DOHH2 (cell line): ENCODE measurements around the gene PLBD2.

Experiments used
- H3F3A ChIP-seq: fragments of 200-600 bp; sonication (generic), shearing (Covaris generic); 2 replicates; pipeline ENCODE4 v1.6.0; 2016; ENCODE audit warnings: antibody characterized with exemption, mild to moderate bottlenecking; ENCODE audit not compliant: control insufficient read depth, insufficient read depth
- H3K27ac ChIP-seq: fragments of 200-600 bp; sonication (generic); 2 replicates; pipeline ENCODE4 v1.5.1; 2014; ENCODE audit warnings: low read depth, mild to moderate bottlenecking, low read length, moderate library complexity
- H3K27me3 ChIP-seq: fragments of 200-600 bp; sonication (generic); 2 replicates; pipeline ENCODE4 v1.6.1; 2014; ENCODE audit warnings: mild to moderate bottlenecking, low read length, mixed read lengths; ENCODE audit not compliant: control insufficient read depth
- H3K36me3 ChIP-seq: fragments of 200-600 bp; sonication (generic); 2 replicates; pipeline ENCODE4 v1.6.1; 2014; ENCODE audit warnings: mild to moderate bottlenecking, low read length, moderate library complexity, mixed read lengths; ENCODE audit not compliant: control insufficient read depth
- H3K4me1 ChIP-seq: fragments of 200-600 bp; sonication (generic); 2 replicates; pipeline ENCODE4 v1.6.1; 2014; ENCODE audit warnings: mild to moderate bottlenecking, low read length, mixed read lengths; ENCODE audit not compliant: control insufficient read depth
- H3K4me2 ChIP-seq: fragments of 200-600 bp; sonication (generic); 2 replicates; pipeline ENCODE4 v1.6.0; 2014; ENCODE audit warnings: mild to moderate bottlenecking, low read length, moderate library complexity
- H3K4me3 ChIP-seq: fragments of 200-600 bp; sonication (generic); 2 replicates; pipeline ENCODE4 v1.5.1; 2014; ENCODE audit warnings: mild to moderate bottlenecking, low read length, mixed read lengths
- H3K79me2 ChIP-seq: fragments of 200-600 bp; sonication (generic); 2 replicates; pipeline ENCODE4 v1.6.1; 2014; ENCODE audit warnings: mild to moderate bottlenecking, low read length, mixed read lengths; ENCODE audit not compliant: control insufficient read depth
- H3K9me2 ChIP-seq: fragments of 200-600 bp; sonication (generic); replicated peaks from 2 replicates; pipeline ENCODE4 v1.6.1; 2014; ENCODE audit warnings: mild to moderate bottlenecking, low read length, mixed read lengths; ENCODE audit not compliant: control insufficient read depth
- H3K9me3 ChIP-seq: fragments of 200-600 bp; sonication (generic); 2 replicates; pipeline ENCODE4 v1.6.1; 2014; ENCODE audit warnings: antibody characterized with exemption, low read length, mixed read lengths; ENCODE audit not compliant: control insufficient read depth, insufficient read depth
- H4K20me1 ChIP-seq: fragments of 200-600 bp; sonication (generic); 2 replicates; pipeline ENCODE4 v1.6.0; 2014; ENCODE audit warnings: low read depth, mild to moderate bottlenecking, antibody characterized with exemption, low read length, moderate library complexity; ENCODE audit not compliant: control insufficient read depth, insufficient read depth
- CTCF ChIP-seq: fragments of 200-600 bp; sonication (generic); IDR thresholded peaks from one replicate; pipeline ENCODE4 v1.5.1; 2014; ENCODE audit warnings: antibody characterized with exemption, mild to moderate bottlenecking, low read depth, low read length; ENCODE audit not compliant: poor library complexity, severe bottlenecking
- EZH2phosphoT487 ChIP-seq: fragments of 200-600 bp; sonication (generic); IDR thresholded peaks from 2 replicates; pipeline ENCODE4 v1.6.1; 2017; ENCODE audit warnings: borderline replicate concordance, mild to moderate bottlenecking, antibody characterized with exemption, low read length, moderate library complexity, mixed read lengths

Gene PLBD2

GRCh38 chr12:113393749-113394148, 35.4 kb downstream of the PLBD2 start:
- H3K36me3 ChIP-seq: no peaks in the 10 kb centered on the region
- H3K4me1 ChIP-seq: peaks cover 6% of the 10 kb centered on the region; the same call in 1 of the 2 replicates
- H3K9me3 ChIP-seq: no peaks in the 10 kb centered on the region
- TF ChIP-seq CTCF: no peak
- no peak for TF ChIP-seq EZH2phosphoT487
- H3F3A ChIP-seq: no peaks in the 10 kb centered on the region
- no peaks in the 10 kb centered on the region for H3K79me2 ChIP-seq
- H3K27me3 ChIP-seq: no peaks in the 10 kb centered on the region
- no peak overlapping the region for H3K27ac ChIP-seq
- no peaks in the 10 kb centered on the region for H3K9me2 ChIP-seq
- H3K4me3 ChIP-seq: no peak overlapping the region
- H3K4me2 ChIP-seq: no peak overlapping the region
- H4K20me1 ChIP-seq: no peaks in the 10 kb centered on the region

- H3F3A ChIP-seq: no peaks in the 10 kb centered on the region
- H3K4me1 ChIP-seq: peaks cover 6% of the 10 kb centered on the region; the same call in 1 of the 2 replicates
- H3K9me3 ChIP-seq: no peaks in the 10 kb centered on the region
- H4K20me1 ChIP-seq: no peaks in the 10 kb centered on the region
- H3K4me3 ChIP-seq: no peak overlapping the region
- no peaks in the 10 kb centered on the region for H3K27me3 ChIP-seq
- no peak overlapping the region for H3K4me2 ChIP-seq
- H3K9me2 ChIP-seq: no peaks in the 10 kb centered on the region
- H3K79me2 ChIP-seq: no peaks in the 10 kb centered on the region
- no peak for TF ChIP-seq CTCF
- no peak for TF ChIP-seq EZH2phosphoT487
- no peak overlapping the region for H3K27ac ChIP-seq
- no peaks in the 10 kb centered on the region for H3K36me3 ChIP-seq
Observed at GRCh38 chr12:113395119-113395518, 36.7 kb downstream of the PLBD2 start.

- no peak overlapping the region for H3K4me2 ChIP-seq
- H3K9me3 ChIP-seq: no peaks in the 10 kb centered on the region
- H3K27ac ChIP-seq: no peak overlapping the region
- no peaks in the 10 kb centered on the region for H4K20me1 ChIP-seq
- no peaks in the 10 kb centered on the region for H3K79me2 ChIP-seq
- H3K4me3 ChIP-seq: no peak overlapping the region
- H3K36me3 ChIP-seq: no peaks in the 10 kb centered on the region
- no peaks in the 10 kb centered on the region for H3F3A ChIP-seq
- no peaks in the 10 kb centered on the region for H3K27me3 ChIP-seq
- no peak for TF ChIP-seq EZH2phosphoT487
- no peak for TF ChIP-seq CTCF
- no peaks in the 10 kb centered on the region for H3K9me2 ChIP-seq
- H3K4me1 ChIP-seq: peaks cover 6% of the 10 kb centered on the region; the same call in 1 of the 2 replicates
Observed at GRCh38 chr12:113396200-113396599, 37.8 kb downstream of the PLBD2 start.
